Breast epithelium (tissue), 4 donors: ENCODE results near the gene KLK5. TPM values are rescaled to one million over a fixed set of nuclear protein-coding genes. Genes with fewer than 3 reads are reported as not detected.

Experiments
- DNase-seq, 2 donors: peaks; one replicate each; pipeline ENCODE4 v3.0.0-alpha.2; 2019; ENCODE audit warnings: low spot score in 2 of 2
- H3K27ac ChIP-seq, 2 donors: fragments of 200-600 bp; sonication (generic) in 1 of 2; one replicate each; pipeline ENCODE4 v1.5.1; 2016 to 2019; ENCODE audit warnings: mild to moderate bottlenecking in 1 of 2
- H3K27me3 ChIP-seq, 2 donors: fragments of 200-600 bp; sonication (generic) in 1 of 2; one replicate each; pipeline versions ENCODE4 v1.5.1 to v1.6.0; 2017 to 2019; ENCODE audit warnings: control low read depth in 1 of 2, mild to moderate bottlenecking in 1 of 2
- H3K36me3 ChIP-seq: fragments of 200-600 bp; one replicate; pipeline ENCODE4 v1.5.1; 2019
- H3K4me1 ChIP-seq, 2 donors: fragments of 200-600 bp; sonication (generic); one replicate each; pipeline ENCODE4 v1.5.1; 2016 to 2019; ENCODE audit warnings: control low read depth in 1 of 2
- H3K4me3 ChIP-seq, 3 donors: fragments of 200-600 bp; sonication (generic); 1 replicate in 2 of 3; 2 replicates in 1 of 3; pipeline ENCODE4 v1.5.1; 2016 to 2019; ENCODE audit warnings: mild to moderate bottlenecking in 3 of 3, moderate library complexity in 2 of 3
- H3K9me3 ChIP-seq, 2 donors: fragments of 200-600 bp; sonication (generic) in 1 of 2; one replicate each; pipeline ENCODE4 v1.5.1; 2016 to 2019; ENCODE audit warnings: control low read depth in 1 of 2
- CTCF ChIP-seq, 3 donors: fragments of 450-650 bp; IDR thresholded peaks; one replicate each; pipeline ENCODE4 v1.5.1; 2016 to 2017; ENCODE audit warnings: antibody characterized with exemption in 3 of 3, mild to moderate bottlenecking in 3 of 3, moderate library complexity in 3 of 3
- POLR2A ChIP-seq: fragments of 450-650 bp; IDR thresholded peaks from one replicate; pipeline ENCODE4 v1.6.1; 2016; ENCODE audit warnings: antibody characterized with exemption, mild to moderate bottlenecking, moderate library complexity
- POLR2AphosphoS5 ChIP-seq, 3 donors: sonication (generic); formaldehyde crosslinking; IDR thresholded peaks; one replicate each; pipeline ENCODE4 v1.6.1; 2017; ENCODE audit warnings: antibody characterized with exemption in 3 of 3
- intact Hi-C: fragments of 100-400 bp; cut with DNase I; formaldehyde crosslinking; loops from one replicate; pipeline ENCODE4 v1.15.1; 2023; ENCODE audit warnings: low total_unique reads
- total RNA-seq, 3 donors: library from RNA; depleted of rRNA; stranded (reverse); fragments of >200 nt; gene quantifications; one replicate each; pipeline ENCODE4 v1.1.0, GENCODE V29; 2016

The KLK5 gene
- total RNA-seq = 100 to 1,000 TPM in 1 of 3 donors, 10 to 100 TPM in 1, not detected in 1; 16.1 to 182 TPM

- no peaks in the 10 kb centered on the region for H3K4me1 ChIP-seq
- intact Hi-C loops = no loop called here
- peak within 1 kb of the TSS in 2 of 3 donors; percentile 53 to 61 for H3K4me3 ChIP-seq
- H3K36me3 ChIP-seq = no peaks in the 10 kb centered on the region
- no peak for TF ChIP-seq CTCF (IDR thresholded peaks at IDR 0.05)
- TF ChIP-seq POLR2AphosphoS5 (IDR thresholded peaks at IDR 0.05) = peak in 1 of 3 donors; percentile 57
- H3K27me3 ChIP-seq = peaks cover 0 to 2% of the 10 kb centered on the region in 2 donors
- peak within 1 kb of the TSS; percentile 70 to 86 for H3K27ac ChIP-seq
- DNase-seq = peak; percentile 61 to 85
- H3K9me3 ChIP-seq = no peaks in the 10 kb centered on the region
Measured at GRCh38 chr19:50952910-50953309, at the start of gene KLK5. KLK5 (minus strand) TSS chr19:50953038; CDS start chr19:50952657, 381 bp downstream.

GRCh38 chr19:51002089-51002532 is 49.3 kb upstream of the KLK5 start:
- DNase-seq = no peak
- H3K4me3 ChIP-seq = peak overlapping the region in 2 of 3 donors; percentile 52 to 63
- H3K27me3 ChIP-seq = peaks cover 0 to 12% of the 10 kb centered on the region in 2 donors
- H3K36me3 ChIP-seq = no peaks in the 10 kb centered on the region
- no peaks in the 10 kb centered on the region for H3K9me3 ChIP-seq
- intact Hi-C loops = no loop called here
- TF ChIP-seq CTCF (IDR thresholded peaks at IDR 0.05) (no peak), POLR2A (no peak), POLR2AphosphoS5 (IDR thresholded peaks at IDR 0.05) (no peak)
- peak overlapping the region; percentile 71 to 87 for H3K27ac ChIP-seq
- H3K4me1 ChIP-seq = peaks cover 0 to 3% of the 10 kb centered on the region in 2 donors

GRCh38 chr19:51001515-51001914 is 48.7 kb upstream of the KLK5 start, which contains the start of gene KLK8:
KLK8 (minus strand) TSS chr19:51001604; CDS start chr19:51001167, 437 bp downstream.
- Histone ChIP-seq H3K4me3 (peak within 1 kb of the TSS in 2 of 3 donors; percentile 52 to 63), H3K9me3 (no peaks in the 10 kb centered on the region), H3K36me3 (no peaks in the 10 kb centered on the region), H3K4me1 (peaks cover 0 to 3% of the 10 kb centered on the region in 2 donors), H3K27ac (peak within 1 kb of the TSS; percentile 71 to 87), H3K27me3 (peaks cover 0 to 12% of the 10 kb centered on the region in 2 donors)
- DNase-seq = peak in 1 of 2 donors; percentile 60
- TF ChIP-seq POLR2AphosphoS5 (IDR thresholded peaks at IDR 0.05) (no peak), CTCF (IDR thresholded peaks at IDR 0.05) (no peak), POLR2A (no peak)
- intact Hi-C loops = no loop called here

- no peaks in the 10 kb centered on the region for H3K36me3 ChIP-seq
- H3K27ac ChIP-seq = peak overlapping the region; percentile 71 to 87
- H3K9me3 ChIP-seq = no peaks in the 10 kb centered on the region
- TF ChIP-seq POLR2A (no peak), CTCF (IDR thresholded peaks at IDR 0.05) (no peak), POLR2AphosphoS5 (IDR thresholded peaks at IDR 0.05) (no peak)
- peaks cover 0 to 3% of the 10 kb centered on the region in 2 donors for H3K4me1 ChIP-seq
- H3K4me3 ChIP-seq = peak overlapping the region in 2 of 3 donors; percentile 52 to 63
- peak in 1 of 2 donors; percentile 70 for DNase-seq
- peaks cover 0 to 12% of the 10 kb centered on the region in 2 donors for H3K27me3 ChIP-seq
- intact Hi-C loops = no loop called here
Measured at GRCh38 chr19:51000981-51001380, 48.1 kb upstream of the KLK5 start.

- peak overlapping the region in 2 of 3 donors; percentile 52 to 63 for H3K4me3 ChIP-seq
- intact Hi-C loops = no loop called here
- DNase-seq = no peak
- peak overlapping the region; percentile 71 to 87 for H3K27ac ChIP-seq
- H3K27me3 ChIP-seq = peaks cover 0 to 12% of the 10 kb centered on the region in 2 donors
- H3K9me3 ChIP-seq = no peaks in the 10 kb centered on the region
- H3K4me1 ChIP-seq = peaks cover 0 to 3% of the 10 kb centered on the region in 2 donors
- TF ChIP-seq POLR2AphosphoS5 (IDR thresholded peaks at IDR 0.05) (no peak), POLR2A (no peak), CTCF (IDR thresholded peaks at IDR 0.05) (no peak)
- no peaks in the 10 kb centered on the region for H3K36me3 ChIP-seq
Measured at GRCh38 chr19:51000426-51000825, 47.6 kb upstream of the KLK5 start.
